H1 (cell line): ENCODE measurements around the gene RTL9. TPM values are rescaled to one million over a fixed set of nuclear protein-coding genes. Genes with fewer than 3 reads are reported as not detected.

Experiments
- CTCF ChIP-seq, 3 experiments: IDR thresholded peaks; 1 replicate in 2 of 3; 2 replicates in 1 of 3; pipeline versions ENCODE4 v1.5.1 to v1.6.1; 2011; ENCODE audit warnings: low read length in 3 of 3, mild to moderate bottlenecking in 3 of 3, inconsistent platforms in 2 of 3, low read depth in 1 of 3, moderate library complexity in 1 of 3; ENCODE audit not compliant: insufficient read depth in 1 of 3; ENCODE audit errors: control extremely low read depth in 1 of 3
- FOSL1 ChIP-seq: IDR thresholded peaks from 2 replicates; pipeline ENCODE4 v1.6.1; 2011; ENCODE audit warnings: mild to moderate bottlenecking, low read depth, low read length, moderate library complexity; ENCODE audit not compliant: insufficient read depth
- RAD21 ChIP-seq, 2 experiments: IDR thresholded peaks in 1 of 2; conservative IDR thresholded peaks in 1 of 2; 2 replicates each; pipeline ENCODE4 v1.6.1; 2011; ENCODE audit warnings: low read depth in 2 of 2, low read length in 2 of 2, improper control_type of control experiment in 1 of 2, inconsistent platforms in 1 of 2, mild to moderate bottlenecking in 1 of 2, moderate library complexity in 1 of 2
- RXRA ChIP-seq: IDR thresholded peaks from 2 replicates; pipeline ENCODE4 v1.6.1; 2011; ENCODE audit warnings: low read depth, mild to moderate bottlenecking, low read length, moderate library complexity; ENCODE audit not compliant: insufficient read depth
- SP2 ChIP-seq: IDR thresholded peaks from 2 replicates; pipeline ENCODE4 v1.6.1; 2012; ENCODE audit warnings: mild to moderate bottlenecking, low read length, inconsistent platforms
- ZNF274 ChIP-seq: IDR thresholded peaks from 2 replicates; pipeline ENCODE4 v1.7.0; 2012; ENCODE audit warnings: low read length, borderline replicate concordance; ENCODE audit errors: extremely low read depth
- polyA plus RNA-seq, 7 experiments: library from polyadenylated mRNA; depleted of rRNA in 3 of 7; stranded (reverse) in 5 of 7; unstranded in 2 of 7; fragments of >200 nt in 5 of 7; fragments of 200-250 nt in 2 of 7; gene quantifications; 1 replicate in 5 of 7; 2 replicates in 1 of 7; 4 replicates in 1 of 7; pipeline versions ENCODE4 v1.2.1 to v1.2.3, GENCODE V29; 2011 to 2013; ENCODE audit warnings: missing spikeins in 2 of 7, mixed read lengths in 2 of 7
- total RNA-seq: library from RNA; stranded (reverse); fragmentation: NEBNext Ultra II Directional; extraction: Animal tissue kit (Norgen Biotek cat#: 25700); gene quantifications from 2 replicates; pipeline ENCODE4 v1.2.1, GENCODE V29; 2021

Gene RTL9
- total and polyA plus RNA-seq, 2 of the 8 experiments (the other 6 are each of a cell fraction or from before 2014, with no cell fraction given) = 0.09 to 0.20 TPM

GRCh38 chrX:110310000-110310790 is 48.5 kb upstream of the RTL9 start (continued):
- TF ChIP-seq RAD21 (IDR thresholded peaks at IDR 0.05 in 1 of 2, conservative IDR thresholded peaks at IDR 0.05 in 1 of 2; ENCODE audit: low read depth in 2 of 2, low read length in 2 of 2) = no peak
- TF ChIP-seq SP2 = no peak
- TF ChIP-seq ZNF274 = no peak
- TF ChIP-seq RXRA = no peak
- TF ChIP-seq CTCF (IDR thresholded peaks at IDR 0.05; ENCODE audit: control extremely low read depth in 1 of 3, insufficient read depth in 1 of 3, low read depth in 1 of 3, low read length in 3 of 3) = no peak
- no peak for TF ChIP-seq FOSL1
- TF ChIP-seq, all 59 proteins: peak for 0
